ENCODE measurements around the gene NETO1.
A peak's percentile ranks its signal among the peaks of the same experiment; 100 is the strongest.

NETO1 gene

GRCh38 chr18:72726201-72726600 is 141.6 kb downstream of the NETO1 start:
- DNase-seq (ENCODE audit: low read depth) = no peak

GRCh38 chr18:72721330-72721729 is 146.5 kb downstream of the NETO1 start:
- no peak for DNase-seq (ENCODE audit: low read depth)

GRCh38 chr18:72720116-72720515 is 147.7 kb downstream of the NETO1 start:
- no peak for DNase-seq (ENCODE audit: low read depth)

- DNase-seq (ENCODE audit: low read depth) = no peak
Observed at GRCh38 chr18:72704202-72704601, 163.6 kb downstream of the NETO1 start.

- DNase-seq (ENCODE audit: low read depth) = peak; percentile 6
Observed at GRCh38 chr18:72700961-72701710, 166.7 kb downstream of the NETO1 start.

- no peak for DNase-seq (ENCODE audit: low read depth)
Observed at GRCh38 chr18:72697706-72698105, 170.1 kb downstream of the NETO1 start.

- DNase-seq (ENCODE audit: low read depth) = no peak
Observed at GRCh38 chr18:72692595-72692994, 175.2 kb downstream of the NETO1 start.
